GM20000 (cell line): ENCODE data around the gene ROBO2.

Experiments
- DNase-seq: peaks from one replicate; pipeline ENCODE4 v3.0.0; 2012; ENCODE audit warnings: low spot score
- TF ChIP-seq, protein P1 (sequence below): IDR thresholded peaks from 2 replicates; pipeline ENCODE4 v1.5.1; 2012; ENCODE audit warnings: mild to moderate bottlenecking, control low read depth; ENCODE audit errors: extremely low read depth, missing control alignments

The ROBO2 gene

DNA sequence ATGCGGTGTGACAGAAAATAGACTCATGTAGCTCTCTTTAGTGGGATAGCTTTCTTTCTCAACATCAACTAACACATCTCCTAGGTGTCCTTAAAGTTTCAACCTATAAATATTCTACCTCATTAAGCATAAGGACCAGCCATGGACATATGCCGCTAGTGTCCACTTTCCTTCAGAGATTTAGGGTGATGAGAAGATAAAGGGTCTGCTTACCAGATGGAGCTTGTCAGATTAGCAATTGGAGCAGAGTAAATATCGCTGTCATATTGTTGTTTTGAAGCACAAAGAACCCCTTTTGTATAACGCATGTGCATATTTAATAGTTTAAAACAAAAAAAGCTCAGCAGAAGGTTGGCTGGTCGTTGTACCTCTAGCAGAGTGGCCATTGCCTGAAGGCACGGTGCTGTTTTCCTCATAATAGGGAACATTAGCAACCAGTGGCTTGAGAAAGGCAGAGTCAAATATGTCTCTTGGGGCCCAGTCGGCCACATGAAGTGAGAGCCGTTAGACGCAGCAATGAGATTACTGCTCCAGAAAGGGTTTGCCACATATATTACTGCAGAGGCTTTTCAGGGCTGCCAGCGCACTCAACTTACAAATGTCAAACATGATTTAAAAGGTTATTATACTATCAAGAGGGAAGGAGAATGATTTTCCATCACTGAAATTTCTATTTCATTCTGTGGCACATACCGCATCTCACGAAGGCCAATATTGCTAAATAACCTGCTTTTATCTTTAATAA is 264.2 kb downstream of the ROBO2 start:
- DNase-seq, result no peak

DNA sequence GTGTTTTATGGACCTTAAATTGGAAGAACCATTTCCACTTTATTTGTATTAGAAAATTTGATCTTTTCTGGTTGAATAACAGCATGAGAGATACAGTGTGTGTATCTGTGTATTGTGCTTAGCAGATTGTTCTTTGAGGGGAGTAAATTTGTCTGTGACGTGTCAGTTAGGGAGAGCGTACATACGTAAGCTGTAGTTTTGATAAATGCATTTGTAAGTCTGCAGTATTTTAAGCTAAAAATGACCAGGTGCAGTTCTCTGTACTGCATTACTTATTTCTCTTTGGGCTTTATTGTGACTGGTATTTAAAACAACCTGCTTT is 264.8 kb downstream of the ROBO2 start:
- no peak for DNase-seq
- TF ChIP-seq, protein P1, sequence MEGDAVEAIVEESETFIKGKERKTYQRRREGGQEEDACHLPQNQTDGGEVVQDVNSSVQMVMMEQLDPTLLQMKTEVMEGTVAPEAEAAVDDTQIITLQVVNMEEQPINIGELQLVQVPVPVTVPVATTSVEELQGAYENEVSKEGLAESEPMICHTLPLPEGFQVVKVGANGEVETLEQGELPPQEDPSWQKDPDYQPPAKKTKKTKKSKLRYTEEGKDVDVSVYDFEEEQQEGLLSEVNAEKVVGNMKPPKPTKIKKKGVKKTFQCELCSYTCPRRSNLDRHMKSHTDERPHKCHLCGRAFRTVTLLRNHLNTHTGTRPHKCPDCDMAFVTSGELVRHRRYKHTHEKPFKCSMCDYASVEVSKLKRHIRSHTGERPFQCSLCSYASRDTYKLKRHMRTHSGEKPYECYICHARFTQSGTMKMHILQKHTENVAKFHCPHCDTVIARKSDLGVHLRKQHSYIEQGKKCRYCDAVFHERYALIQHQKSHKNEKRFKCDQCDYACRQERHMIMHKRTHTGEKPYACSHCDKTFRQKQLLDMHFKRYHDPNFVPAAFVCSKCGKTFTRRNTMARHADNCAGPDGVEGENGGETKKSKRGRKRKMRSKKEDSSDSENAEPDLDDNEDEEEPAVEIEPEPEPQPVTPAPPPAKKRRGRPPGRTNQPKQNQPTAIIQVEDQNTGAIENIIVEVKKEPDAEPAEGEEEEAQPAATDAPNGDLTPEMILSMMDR, result no peak

More for the DNA sequence above, 264.2 kb downstream of the ROBO2 start:
- TF ChIP-seq, protein P1, result no peak

DNA sequence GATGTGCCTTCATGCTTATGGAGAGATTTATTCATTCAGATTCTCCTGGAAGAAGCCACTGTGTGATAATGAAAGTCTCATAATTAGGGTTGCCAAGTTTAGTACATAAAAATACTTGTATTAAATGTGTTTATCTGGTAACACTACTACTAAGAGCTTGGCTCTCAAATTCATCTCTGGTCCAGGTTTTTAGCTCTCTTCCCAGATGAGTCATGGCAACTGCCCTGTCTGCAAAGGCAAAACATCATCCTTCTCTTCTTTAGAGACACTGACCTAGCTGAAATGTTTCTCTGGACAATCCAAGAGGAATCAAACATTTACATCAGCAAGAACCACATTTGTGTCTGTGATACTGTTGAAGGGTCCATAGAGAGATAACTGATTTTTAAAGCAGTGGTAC is 269.6 kb downstream of the ROBO2 start:
- DNase-seq, result no peak
- TF ChIP-seq, protein P1, result no peak

DNA sequence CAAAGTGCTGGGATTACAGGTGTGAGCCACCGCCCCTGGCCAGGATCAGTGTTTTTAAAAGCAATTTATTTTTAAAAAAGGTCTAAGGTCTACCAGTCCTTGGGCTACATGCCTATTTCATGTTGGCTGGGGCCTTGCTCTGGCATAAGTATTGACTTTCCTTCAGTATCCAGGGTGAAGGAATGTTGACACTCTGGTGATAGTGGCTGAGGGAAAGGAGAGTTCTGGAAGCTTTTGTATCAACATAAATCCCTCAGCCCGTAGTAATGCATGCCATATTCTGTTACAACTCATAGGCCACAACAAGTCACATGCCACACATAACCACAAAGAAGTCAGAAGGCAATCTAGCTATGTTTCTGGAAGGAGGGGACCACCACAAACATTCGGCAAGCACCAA is 273.9 kb downstream of the ROBO2 start:
- no peak for DNase-seq
- TF ChIP-seq, protein P1, result no peak

DNA sequence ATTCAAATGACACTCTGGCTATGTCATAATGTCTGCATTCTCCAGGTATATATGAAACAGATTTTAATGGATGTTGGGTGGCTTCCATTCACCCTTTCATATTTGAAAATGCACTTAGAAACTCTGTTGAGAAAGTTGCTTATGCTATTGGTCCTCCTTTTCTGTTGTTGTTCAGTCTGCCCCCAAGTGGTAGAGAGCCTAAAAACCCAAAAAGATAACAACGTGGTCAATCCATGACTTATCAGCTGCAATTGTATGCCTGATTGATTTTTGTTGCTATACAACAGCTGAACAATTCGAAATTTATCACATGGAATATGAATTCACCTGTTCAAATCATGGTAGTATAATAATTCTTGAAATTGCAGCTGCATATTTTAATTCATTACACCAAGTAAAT is 279.8 kb downstream of the ROBO2 start:
- TF ChIP-seq, protein P1, result no peak
- no peak for DNase-seq

DNA sequence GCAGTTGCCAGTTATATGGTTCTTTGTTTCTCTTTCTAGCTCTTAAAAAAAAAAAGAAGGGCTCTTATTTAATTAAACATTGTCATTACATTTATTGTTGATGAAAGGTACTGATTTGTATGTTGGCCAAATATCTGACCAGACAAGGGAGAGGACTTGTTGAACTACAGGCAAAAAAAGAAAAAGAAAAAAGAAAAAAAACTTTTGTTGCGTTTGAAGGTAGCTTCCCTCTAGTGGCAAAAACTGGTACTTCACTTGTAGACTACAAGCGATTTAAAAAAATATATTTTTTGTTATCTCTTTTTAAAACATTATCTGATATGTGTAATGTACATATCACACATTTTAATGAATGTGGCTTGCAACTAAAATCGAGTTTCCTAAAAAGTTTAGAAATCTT is 280.6 kb downstream of the ROBO2 start:
- TF ChIP-seq, protein P1, result peak; percentile 50
- peak; percentile 17 for DNase-seq

DNA sequence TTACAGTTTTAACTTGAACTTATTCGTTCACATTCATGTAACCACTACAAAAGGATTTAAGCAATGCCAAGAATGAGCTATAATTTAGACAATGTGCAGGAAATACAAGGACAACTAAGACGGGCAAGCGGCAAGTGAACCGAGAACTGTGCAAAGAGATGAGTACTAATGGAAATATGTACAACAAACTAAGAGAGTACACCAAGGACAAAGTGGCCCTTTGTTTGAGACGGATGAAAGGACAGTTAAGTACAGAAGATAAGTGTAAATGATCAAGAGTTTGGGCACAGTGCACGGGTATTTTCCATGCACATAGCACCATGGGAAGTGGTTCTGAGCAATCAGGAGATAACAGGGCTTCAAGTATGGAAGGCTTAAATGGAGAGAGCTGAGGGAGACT is 281.7 kb downstream of the ROBO2 start:
- TF ChIP-seq, protein P1, result no peak
- DNase-seq, result no peak
